Measurements from ENCODE around the gene TMOD2.

GRCh38 chr15:51736751-51737521 is 14.5 kb upstream of the TMOD2 start:
- TF ChIP-seq, protein P1, sequence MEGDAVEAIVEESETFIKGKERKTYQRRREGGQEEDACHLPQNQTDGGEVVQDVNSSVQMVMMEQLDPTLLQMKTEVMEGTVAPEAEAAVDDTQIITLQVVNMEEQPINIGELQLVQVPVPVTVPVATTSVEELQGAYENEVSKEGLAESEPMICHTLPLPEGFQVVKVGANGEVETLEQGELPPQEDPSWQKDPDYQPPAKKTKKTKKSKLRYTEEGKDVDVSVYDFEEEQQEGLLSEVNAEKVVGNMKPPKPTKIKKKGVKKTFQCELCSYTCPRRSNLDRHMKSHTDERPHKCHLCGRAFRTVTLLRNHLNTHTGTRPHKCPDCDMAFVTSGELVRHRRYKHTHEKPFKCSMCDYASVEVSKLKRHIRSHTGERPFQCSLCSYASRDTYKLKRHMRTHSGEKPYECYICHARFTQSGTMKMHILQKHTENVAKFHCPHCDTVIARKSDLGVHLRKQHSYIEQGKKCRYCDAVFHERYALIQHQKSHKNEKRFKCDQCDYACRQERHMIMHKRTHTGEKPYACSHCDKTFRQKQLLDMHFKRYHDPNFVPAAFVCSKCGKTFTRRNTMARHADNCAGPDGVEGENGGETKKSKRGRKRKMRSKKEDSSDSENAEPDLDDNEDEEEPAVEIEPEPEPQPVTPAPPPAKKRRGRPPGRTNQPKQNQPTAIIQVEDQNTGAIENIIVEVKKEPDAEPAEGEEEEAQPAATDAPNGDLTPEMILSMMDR (IDR thresholded peaks at IDR 0.05; ENCODE audit: insufficient read depth, low read depth, low read length), result no peak
- no peak for TF ChIP-seq EZH2 (IDR thresholded peaks at IDR 0.05; ENCODE audit: insufficient read depth, low read length)

All from astrocyte (in vitro differentiated cells and primary cell).